Limb (tissue), 2 donors: ENCODE results near the gene MCMBP.

Experiments used
- DNase-seq, 2 donors: peaks; one replicate each; pipeline ENCODE4 v3.0.0-alpha.2; 2016; ENCODE audit errors: extremely low spot score in 2 of 2

Gene MCMBP

DNA sequence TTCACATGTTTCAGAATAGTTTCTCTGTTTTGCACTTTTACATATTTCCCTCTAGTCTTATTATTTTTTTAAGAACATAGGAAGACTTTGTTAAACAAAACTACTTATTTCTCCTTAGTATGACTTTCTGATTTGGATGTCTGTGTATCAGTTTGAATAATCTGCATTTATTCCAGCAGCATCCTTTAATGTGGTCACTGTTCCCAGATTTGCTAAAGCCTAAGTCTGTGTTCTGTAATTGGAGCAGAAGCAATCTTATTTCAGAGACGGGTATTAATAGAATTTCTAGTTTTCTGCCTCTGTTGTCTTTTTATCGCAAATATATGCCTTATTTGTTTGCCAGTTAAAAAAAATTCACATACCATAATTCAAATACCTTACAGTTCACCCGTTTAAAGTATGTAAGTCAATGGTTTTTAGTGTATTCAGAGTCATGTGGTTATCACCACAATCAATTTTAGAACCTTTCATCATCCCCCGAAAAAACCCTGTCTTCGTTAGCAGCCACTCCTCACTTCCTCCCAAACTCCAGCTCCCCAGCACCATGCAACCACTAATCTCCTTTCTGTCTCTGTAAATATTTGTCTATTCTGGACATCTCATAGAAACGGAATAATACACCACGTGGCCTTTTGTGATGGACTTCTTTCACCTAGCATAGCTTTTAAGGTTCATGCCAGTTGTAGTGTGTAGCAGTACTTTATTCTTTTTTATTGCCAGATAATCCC is 88.1 kb downstream of the MCMBP start:
- DNase-seq = no peak

DNA sequence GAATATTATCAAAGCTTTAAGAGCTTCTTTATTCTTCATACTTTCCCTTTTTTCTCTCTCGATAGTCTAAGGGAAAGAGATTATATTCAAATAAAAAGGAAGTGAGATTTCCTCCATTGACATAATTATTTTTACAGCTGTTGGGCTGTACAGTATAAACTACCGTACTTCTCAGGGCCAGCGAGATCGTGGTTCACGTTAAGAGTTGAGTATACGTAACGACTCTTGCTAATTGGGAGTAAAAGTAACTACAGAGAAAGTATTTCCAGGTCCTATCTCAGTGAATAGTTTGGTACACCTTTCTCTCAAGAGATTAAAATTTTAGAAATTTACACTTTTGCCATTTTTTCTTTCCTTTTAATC is 89.0 kb downstream of the MCMBP start:
- DNase-seq = no peak

DNA sequence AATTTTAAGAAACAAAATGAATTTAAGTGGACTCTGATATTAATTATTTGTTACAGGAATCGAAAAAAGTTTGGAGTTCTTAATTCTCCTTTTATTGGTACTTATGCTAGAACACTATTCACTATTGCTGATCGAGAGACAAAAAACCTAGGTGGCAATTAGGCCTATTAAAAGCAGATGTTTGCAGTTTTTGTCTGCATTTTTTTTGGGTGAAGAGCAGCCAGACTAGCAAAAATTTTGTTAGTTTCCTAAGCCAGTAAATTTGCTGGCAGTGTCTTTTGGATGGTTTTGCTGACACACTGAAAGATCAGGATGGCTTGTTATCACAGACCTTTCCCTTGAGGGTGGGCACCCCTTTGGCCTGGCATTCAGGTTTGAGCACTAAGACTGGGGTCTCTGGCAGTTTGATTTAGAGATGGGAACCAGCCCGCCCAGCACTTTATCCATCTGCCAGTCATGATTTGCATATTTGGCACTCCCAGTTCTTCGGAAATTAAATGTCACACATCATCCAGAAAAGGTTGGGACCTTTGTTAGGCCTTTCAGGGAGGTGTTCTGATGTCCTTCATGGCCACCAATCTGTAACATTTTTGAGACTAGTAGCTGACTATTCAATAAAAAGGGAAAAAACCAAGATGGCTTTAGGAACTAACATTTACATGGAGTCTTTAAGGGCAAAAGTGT is 89.5 kb downstream of the MCMBP start:
- no peak for DNase-seq

DNA sequence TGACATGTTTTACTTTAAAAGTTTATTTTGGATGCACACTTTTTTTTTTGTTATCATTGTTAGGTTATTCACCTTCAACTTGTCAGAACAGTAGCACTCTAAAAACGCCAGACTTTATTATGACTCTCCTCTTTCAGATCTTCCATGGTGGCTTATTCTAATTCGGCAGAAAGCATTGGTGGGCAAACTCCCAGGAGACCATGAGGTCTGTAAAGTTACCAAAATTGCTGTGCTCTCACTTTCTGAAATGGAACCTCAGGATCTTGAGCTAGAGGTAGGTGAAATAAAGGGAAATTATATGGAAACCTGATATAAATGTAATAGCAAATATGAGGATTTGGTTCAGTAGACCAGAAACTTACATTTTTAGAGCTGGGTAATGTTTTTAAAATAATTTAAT is 91.1 kb downstream of the MCMBP start:
- no peak for DNase-seq

DNA sequence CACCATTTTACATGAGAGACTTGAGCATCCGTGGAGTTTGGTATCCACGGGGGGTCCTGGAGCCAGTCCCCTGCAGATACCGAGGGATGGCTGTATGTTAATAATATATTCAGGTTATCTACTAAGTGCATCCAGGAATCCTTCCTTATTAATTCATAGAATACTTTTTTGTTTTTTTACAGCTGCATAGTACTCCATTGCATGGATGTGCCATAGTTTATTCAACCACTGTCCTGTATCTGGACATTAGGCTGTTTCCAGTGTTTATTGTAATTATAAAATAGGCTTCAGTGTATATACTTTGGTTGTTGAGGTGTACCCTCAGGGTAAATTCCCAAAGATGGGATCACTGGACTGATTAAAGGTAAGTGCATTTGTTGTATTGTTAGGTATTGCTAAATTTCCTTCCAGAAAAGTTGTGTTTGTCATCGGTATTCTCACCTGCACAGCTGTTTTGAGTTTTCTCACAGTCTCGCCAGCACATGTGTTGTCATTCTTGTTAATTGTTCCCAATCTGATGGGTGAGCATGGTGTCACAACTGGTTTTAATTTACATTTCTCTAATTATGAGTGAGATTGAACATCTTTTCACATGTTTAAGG is 91.7 kb downstream of the MCMBP start:
- no peak for DNase-seq
